Measurements from ENCODE around the gene WBP4.
"Not testable (repeated sequence)": the region's sequence is repeated elsewhere in the genome, so short reads cannot be mapped to it uniquely, and the experiment has no call there.

The WBP4 gene

GRCh38 chr13:41042419-41042818 is 18.9 kb upstream of the WBP4 start:
- DNase-seq = not testable (repeated sequence)

GRCh38 chr13:41048640-41049039 is 12.7 kb upstream of the WBP4 start:
- no peak for DNase-seq

- no peak for DNase-seq
Measured at GRCh38 chr13:41049480-41050440, 11.5 kb upstream of the WBP4 start.

- no peak for DNase-seq
Measured at GRCh38 chr13:41052441-41052840, 8.9 kb upstream of the WBP4 start.

- no peak for DNase-seq
Measured at GRCh38 chr13:41053384-41053826, 7.9 kb upstream of the WBP4 start.

- DNase-seq = peak in 1 of 58 donors; percentile 5
Measured at GRCh38 chr13:41054212-41054877, 7.0 kb upstream of the WBP4 start.

GRCh38 chr13:41054919-41055619 is 6.2 kb upstream of the WBP4 start:
- no peak for DNase-seq

- no peak for DNase-seq
Measured at GRCh38 chr13:41056194-41056593, 5.1 kb upstream of the WBP4 start.

GRCh38 chr13:41056826-41057711 is 4.2 kb upstream of the WBP4 start:
- DNase-seq = no peak

GRCh38 chr13:41058295-41059070 is 2.8 kb upstream of the WBP4 start:
- no peak for DNase-seq

GRCh38 chr13:41059456-41060081 is 1.7 kb upstream of the WBP4 start:
- DNase-seq = peak in 1 of 58 donors; percentile 50

GRCh38 chr13:41060082-41060723 is 1.1 kb upstream of the WBP4 start:
- peak in 57 of 58 donors; percentile 36 to 93 (median 78) for DNase-seq

- peak in 57 of 58 donors; percentile 43 to 93 (median 83) for DNase-seq
Measured at GRCh38 chr13:41060724-41061074, 610 bp upstream of the WBP4 start.

GRCh38 chr13:41061914-41062837 is 867 bp downstream of the WBP4 start:
- DNase-seq = peak in 11 of 58 donors; percentile 13 to 83 (median 66)

- no peak for DNase-seq
Measured at GRCh38 chr13:41064493-41064892, 3.2 kb downstream of the WBP4 start.

GRCh38 chr13:41065078-41065477 is 3.8 kb downstream of the WBP4 start:
- no peak for DNase-seq

- DNase-seq = no peak
Measured at GRCh38 chr13:41074523-41074922, 13.2 kb downstream of the WBP4 start.

GRCh38 chr13:41075034-41075433 is 13.7 kb downstream of the WBP4 start:
- DNase-seq = peak in 4 of 58 donors; percentile 1 to 15 (median 10)

Data from anterior cingulate cortex (tissue), 58 donors.